NB4 (cell line): Measurements from ENCODE around the gene NFIL3.
A peak's percentile ranks its signal among the peaks of the same experiment; 100 is the strongest.

ENCODE experiments used
- DNase-seq: peaks from one replicate; pipeline ENCODE4 v3.0.0; 2010; ENCODE audit warnings: low read depth
- H3K4me3 ChIP-seq: one replicate; pipeline ENCODE4 v1.5.1; 2011; ENCODE audit warnings: mild to moderate bottlenecking, low read depth, low read length, moderate library complexity
- MAX ChIP-seq: IDR thresholded peaks from 2 replicates; pipeline ENCODE4 v1.6.1; 2011; ENCODE audit warnings: low read depth, low read length
- MYC ChIP-seq: IDR thresholded peaks from 2 replicates; pipeline ENCODE4 v1.6.1; 2011; ENCODE audit warnings: low read depth, low read length
- POLR2A ChIP-seq: IDR thresholded peaks from 2 replicates; pipeline ENCODE4 v1.6.1; 2011; ENCODE audit warnings: mild to moderate bottlenecking; ENCODE audit not compliant: insufficient read length; ENCODE audit errors: extremely low read depth
- TF ChIP-seq, protein P1 (sequence below): IDR thresholded peaks from one replicate; pipeline ENCODE4 v1.5.1; 2012; ENCODE audit warnings: low read depth, low read length

NFIL3 gene

DNA sequence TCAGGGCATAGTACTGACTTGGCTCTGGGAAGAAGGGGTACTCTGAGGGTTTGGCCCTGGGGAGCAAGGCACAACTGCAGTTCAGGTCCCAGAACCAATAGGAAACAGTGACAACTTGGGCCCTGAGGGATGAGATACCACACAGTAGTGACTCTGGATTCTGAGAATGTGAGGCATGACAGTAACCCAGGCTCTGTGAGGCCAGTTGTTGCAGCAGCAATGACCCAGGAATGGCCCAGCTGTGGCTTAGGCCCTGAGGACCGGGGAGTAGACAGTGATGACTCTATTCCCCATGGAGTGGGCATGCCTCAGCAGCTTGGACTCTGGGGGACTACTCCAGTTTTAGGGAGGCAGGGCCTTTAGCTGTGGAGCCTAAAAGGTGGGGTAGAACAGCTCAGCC is 21.5 kb upstream of the NFIL3 start:
- DNase-seq, result no peak
- TF ChIP-seq, protein P1, sequence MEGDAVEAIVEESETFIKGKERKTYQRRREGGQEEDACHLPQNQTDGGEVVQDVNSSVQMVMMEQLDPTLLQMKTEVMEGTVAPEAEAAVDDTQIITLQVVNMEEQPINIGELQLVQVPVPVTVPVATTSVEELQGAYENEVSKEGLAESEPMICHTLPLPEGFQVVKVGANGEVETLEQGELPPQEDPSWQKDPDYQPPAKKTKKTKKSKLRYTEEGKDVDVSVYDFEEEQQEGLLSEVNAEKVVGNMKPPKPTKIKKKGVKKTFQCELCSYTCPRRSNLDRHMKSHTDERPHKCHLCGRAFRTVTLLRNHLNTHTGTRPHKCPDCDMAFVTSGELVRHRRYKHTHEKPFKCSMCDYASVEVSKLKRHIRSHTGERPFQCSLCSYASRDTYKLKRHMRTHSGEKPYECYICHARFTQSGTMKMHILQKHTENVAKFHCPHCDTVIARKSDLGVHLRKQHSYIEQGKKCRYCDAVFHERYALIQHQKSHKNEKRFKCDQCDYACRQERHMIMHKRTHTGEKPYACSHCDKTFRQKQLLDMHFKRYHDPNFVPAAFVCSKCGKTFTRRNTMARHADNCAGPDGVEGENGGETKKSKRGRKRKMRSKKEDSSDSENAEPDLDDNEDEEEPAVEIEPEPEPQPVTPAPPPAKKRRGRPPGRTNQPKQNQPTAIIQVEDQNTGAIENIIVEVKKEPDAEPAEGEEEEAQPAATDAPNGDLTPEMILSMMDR, result no peak
- TF ChIP-seq POLR2A (no peak), MYC (no peak), MAX (no peak)
- no peak overlapping the region for H3K4me3 ChIP-seq

DNA sequence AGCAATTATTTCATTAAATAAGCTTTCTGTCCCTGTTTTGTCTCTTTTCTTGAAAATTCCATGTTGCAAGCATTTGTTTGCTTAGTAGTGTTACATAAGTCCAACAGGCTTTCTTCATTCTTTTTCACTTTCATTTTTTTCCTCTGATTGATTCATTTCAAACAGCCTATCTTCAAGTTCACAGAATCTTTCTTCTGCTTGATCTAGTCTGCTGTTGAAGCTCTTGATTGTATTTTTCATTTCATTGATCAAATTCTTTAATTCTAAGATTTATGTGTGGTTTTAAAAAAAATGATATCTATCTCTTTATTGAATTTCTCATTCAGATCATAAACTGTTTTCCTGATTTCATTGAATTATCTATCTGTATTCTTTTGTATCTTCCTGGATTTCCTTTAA is 20.4 kb upstream of the NFIL3 start:
- no peak for DNase-seq
- TF ChIP-seq POLR2A (no peak), MAX (no peak), MYC (no peak)
- TF ChIP-seq, protein P1, result no peak
- no peak overlapping the region for H3K4me3 ChIP-seq

DNA sequence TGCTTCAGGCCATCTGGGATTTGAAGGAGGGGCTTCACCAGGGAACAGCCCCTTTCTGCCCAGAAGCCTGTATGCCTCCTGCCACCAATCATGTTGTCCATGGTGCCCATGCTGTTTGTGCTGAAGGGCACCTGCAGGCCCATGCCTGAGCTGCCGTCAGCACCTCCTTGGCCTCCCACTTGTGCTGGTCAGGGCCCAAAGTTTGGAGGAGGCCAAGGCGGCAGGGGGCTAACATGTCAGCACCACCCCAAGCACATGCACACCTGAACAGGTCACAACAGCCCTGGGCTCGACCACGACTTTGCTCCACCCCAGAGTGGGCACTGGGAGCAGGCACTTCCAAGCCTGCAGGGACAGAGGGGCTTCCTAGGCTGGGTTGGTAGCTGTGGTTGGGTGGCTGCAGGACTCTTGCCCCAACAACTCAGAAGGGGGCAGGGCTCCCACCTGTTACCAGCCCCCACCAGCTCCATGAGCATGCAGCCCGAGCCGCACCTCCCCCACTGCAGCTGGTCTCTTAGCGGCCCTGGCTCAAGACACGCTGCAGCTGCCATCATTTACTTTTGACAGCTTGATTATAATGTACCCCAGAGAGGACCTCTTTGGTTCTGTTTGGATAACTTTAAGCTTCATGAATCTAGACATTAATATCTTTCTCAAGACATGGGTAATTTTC is 19.8 kb upstream of the NFIL3 start:
- no peak overlapping the region for H3K4me3 ChIP-seq
- TF ChIP-seq, protein P1, result no peak
- no peak for TF ChIP-seq POLR2A
- no peak for TF ChIP-seq MAX
- TF ChIP-seq MYC, result no peak
- no peak for DNase-seq

GRCh38 chr9:91436841-91437240 is 13.2 kb upstream of the NFIL3 start:
- TF ChIP-seq MAX (no peak), POLR2A (no peak), MYC (no peak)
- TF ChIP-seq, protein P1, result no peak
- DNase-seq, result no peak
- no peak overlapping the region for H3K4me3 ChIP-seq

DNA sequence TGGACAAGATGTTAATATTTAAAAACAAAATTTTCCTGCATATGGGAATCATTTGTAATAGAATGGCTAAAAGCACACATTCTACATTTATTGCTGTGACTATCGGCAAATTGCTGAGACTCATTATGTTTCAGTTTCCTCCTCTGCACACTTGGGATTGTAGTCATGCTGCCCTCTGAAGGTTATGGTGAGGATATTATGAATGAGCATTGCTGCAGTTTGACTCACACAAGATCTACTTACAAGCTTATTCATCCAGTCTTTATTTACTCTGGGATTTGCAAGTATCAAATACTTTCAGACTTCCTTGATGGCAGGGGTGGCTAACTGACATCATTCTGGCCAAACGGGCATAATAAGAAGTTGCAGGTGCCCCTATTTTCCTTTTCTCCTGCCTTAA is 9.5 kb upstream of the NFIL3 start:
- TF ChIP-seq, protein P1, result peak; percentile 28
- no peak for TF ChIP-seq MAX
- DNase-seq, result peak; percentile 51
- H3K4me3 ChIP-seq, result no peak overlapping the region

GRCh38 chr9:91431485-91431884 is 7.9 kb upstream of the NFIL3 start:
- DNase-seq, result no peak
- no peak overlapping the region for H3K4me3 ChIP-seq
- no peak for TF ChIP-seq MYC
- TF ChIP-seq, protein P1, result no peak
- TF ChIP-seq MAX, result no peak
- TF ChIP-seq POLR2A, result no peak
